Subcutaneous adipose tissue (tissue), 4 donors: ENCODE results near the gene SUDS3. TPM values are rescaled to one million over a fixed set of nuclear protein-coding genes. Genes with fewer than 3 reads are reported as not detected.

ENCODE experiments used
- CTCF ChIP-seq: fragments of 450-650 bp; IDR thresholded peaks from one replicate; pipeline ENCODE4 v1.5.1; 2016; ENCODE audit warnings: low read depth, mild to moderate bottlenecking, control low read depth, antibody characterized with exemption, moderate library complexity
- total RNA-seq, 4 donors: library from RNA; depleted of rRNA; stranded (reverse); fragments of >200 nt; gene quantifications; one replicate each; pipeline ENCODE4 v1.1.0, GENCODE V29; 2016

The SUDS3 gene
- total RNA-seq, 4 donors from 2014 or later: 23.6 to 46.0 (median 38.3) TPM

- no peak for TF ChIP-seq CTCF
These were observed 48.5 kb downstream of the SUDS3 start for GRCh38 chr12:118424884-118425283.

GRCh38 chr12:118425364-118425763, 49.0 kb downstream of the SUDS3 start:
- TF ChIP-seq CTCF: no peak

- no peak for TF ChIP-seq CTCF
These were observed 51.5 kb downstream of the SUDS3 start for GRCh38 chr12:118427819-118428218.

- no peak for TF ChIP-seq CTCF
These were observed 52.3 kb downstream of the SUDS3 start for GRCh38 chr12:118428643-118429042.

GRCh38 chr12:118429688-118430383, 53.5 kb downstream of the SUDS3 start:
- no peak for TF ChIP-seq CTCF

- TF ChIP-seq CTCF: no peak
These were observed 54.2 kb downstream of the SUDS3 start for GRCh38 chr12:118430516-118430915.

GRCh38 chr12:118432812-118433545, 56.6 kb downstream of the SUDS3 start:
- TF ChIP-seq CTCF: no peak
